Suppressor macrophage treated with lipopolysaccharide for 4 hours (primary cell): ENCODE measurements around the gene LRRC37A.
A peak's percentile ranks its signal among the peaks of the same experiment; 100 is the strongest.
"Not testable (repeated sequence)": the region's sequence is repeated elsewhere in the genome, so short reads cannot be mapped to it uniquely, and the experiment has no call there.

Experiments used
- DNase-seq: peaks from one replicate; pipeline ENCODE4 v3.0.0-alpha.2; 2020

Gene LRRC37A

DNA sequence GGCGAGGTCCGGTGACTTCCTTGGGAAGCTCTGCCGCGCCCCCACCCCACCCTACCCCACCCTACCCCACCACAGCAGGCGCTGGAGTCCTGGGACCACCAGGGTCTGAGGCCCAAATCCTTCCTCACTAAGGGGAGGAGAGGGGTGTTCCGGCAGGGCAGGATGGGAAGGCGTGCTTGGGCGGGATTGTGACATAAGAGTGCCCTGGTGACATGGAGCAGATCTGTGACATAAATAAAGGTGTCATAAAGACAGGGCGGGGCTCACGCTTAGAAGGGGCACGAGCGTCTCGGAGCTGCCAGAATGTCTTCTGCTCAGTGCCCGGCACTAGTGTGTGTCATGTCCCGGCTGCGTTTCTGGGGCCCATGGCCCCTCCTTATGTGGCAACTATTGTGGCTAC, at the start of gene LRRC37A:
Gene LRRC37A, plus strand, starts transcription at position 301 of the 400 bp plus-strand sequence. Its CDS starts 3 bp downstream, at position 304.
- DNase-seq, result not testable (repeated sequence)

DNA sequence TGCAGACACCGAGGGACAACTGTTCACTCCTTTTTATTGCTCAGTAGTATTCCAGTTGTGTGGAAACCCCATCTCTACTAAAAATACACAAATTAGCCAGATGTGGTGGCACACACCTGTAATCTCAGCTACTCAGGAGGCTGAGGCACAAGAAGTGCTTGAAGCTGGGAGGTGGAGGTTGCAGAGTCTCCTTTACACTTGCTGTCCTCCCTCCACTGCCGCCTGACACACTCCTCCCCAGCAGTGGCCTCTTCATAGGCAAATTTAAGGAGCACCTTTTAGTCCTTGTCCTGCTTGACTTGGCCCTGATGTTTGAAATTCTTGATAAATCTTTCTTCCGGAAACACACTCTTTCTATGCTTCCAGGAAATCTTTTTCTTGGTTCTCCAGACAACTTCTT, 45.8 kb upstream of the LRRC37A start:
- DNase-seq, result not testable (repeated sequence)

DNA sequence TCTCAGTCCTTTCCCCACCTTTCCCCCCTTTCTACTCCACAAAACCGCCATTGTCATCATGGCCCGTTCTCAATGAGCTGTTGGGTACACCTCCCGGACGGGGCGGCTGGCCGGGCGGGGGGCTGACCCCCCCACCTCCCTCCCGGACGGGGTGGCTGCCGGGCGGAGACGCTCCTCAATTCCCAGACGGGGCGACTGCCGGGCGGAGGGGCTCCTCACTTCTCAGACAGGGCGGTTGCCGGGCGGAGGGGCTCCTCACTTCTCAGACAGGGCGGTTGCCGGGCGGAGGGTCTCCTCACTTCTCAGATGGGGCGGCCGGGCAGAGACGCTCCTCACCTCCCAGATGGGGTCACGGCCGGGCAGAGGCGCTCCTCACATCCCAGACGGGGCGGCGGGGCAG, 42.1 kb upstream of the LRRC37A start:
- not testable (repeated sequence) for DNase-seq

DNA sequence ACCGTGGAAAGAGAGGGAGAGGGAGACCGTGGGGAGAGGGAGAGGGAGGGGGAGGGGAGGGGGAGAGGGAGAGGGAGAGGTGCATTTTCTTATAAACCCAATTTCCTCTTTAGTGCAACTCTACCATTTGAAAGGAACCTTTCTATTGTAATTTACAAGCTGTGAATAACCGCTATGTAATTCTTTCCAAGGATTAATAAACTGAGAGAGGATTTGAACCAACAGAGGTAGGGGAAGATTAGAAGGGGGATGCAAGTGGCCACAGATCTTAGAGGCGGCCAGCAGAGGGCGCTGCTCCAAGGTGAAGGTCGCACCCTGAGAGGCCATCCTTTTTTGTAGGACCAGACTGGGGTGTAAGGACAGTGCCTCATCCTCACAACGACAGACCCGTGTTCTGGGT, 41.2 kb upstream of the LRRC37A start:
- DNase-seq, result peak; percentile 66

DNA sequence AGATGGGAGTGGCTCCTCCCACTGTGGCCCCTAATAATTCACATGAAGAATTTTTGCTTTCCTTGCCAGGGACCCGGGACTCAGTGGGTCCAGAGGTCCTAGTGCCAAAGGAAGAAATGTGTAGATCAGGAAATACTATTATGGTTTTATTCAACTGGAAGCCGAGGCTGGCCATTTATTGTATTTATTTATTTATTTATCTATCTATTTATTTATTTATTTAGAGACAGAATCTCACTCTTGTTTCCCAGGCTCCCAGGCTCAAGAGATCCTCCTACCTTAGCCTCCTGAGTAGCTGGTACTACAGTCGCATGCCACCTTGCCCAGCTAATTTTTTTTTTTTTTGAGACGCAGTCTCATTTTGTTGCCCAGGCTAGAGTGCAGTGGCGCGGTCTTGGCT, 40.7 kb upstream of the LRRC37A start:
- not testable (repeated sequence) for DNase-seq

DNA sequence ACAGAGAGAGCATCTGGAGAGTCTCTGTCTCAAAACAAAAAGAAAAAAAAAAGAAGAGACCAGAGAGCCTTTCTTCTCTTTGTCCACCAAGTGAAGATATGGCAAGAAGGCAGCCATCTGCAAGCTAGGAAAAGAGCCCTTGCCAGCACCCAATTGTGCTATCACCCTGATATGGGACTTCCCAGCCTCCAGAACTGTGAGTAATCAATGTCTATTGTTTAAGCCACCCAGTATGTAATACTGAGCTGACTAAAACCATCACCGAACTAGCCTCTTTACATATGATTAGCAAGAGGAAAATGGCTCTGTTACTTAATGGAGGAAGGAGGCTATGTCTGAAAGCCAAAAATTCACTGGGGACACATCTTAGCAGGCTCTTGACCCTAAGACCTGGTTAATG, 38.6 kb upstream of the LRRC37A start:
- peak; percentile 9 for DNase-seq

DNA sequence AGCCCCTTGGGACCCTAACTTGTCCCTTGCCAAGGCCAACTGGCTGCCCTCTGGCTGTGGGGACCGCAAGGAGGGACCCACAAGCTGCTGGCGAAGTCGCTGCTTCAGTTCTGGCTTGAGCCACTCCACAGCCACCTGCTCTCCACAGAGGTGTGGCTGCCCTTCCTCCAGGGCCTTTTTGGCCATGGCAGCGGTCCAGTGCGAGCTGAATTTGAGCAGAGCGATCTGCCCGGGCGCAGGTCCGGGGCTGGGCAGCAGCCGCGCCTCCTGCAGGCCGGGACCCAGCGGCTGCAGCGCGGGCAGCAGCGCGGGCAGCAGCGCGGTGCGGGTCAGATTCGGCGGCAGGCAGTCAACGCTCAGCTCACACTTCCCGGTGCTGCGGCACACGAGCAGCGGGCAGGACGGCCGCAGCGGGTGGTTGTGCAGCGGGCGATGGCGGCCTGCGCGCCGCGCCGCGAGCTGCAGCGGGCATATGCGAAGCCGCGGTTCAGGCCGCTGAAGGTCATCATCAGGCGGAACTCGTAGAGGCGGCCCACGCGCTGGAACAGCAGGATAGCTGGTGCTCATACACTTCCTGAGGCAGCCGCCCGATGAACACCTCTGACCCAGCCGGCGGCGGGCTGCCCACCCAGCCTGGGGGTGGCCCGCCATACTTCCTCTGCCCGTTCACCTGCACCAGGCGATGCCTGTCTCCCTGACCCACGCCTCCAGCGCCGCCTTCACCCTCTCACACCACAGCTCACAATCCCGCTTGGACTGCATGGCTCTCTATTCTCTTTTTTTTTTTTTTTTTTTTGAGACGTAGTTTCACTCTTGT, 34.9 kb upstream of the LRRC37A start:
- DNase-seq, result not testable (repeated sequence)

DNA sequence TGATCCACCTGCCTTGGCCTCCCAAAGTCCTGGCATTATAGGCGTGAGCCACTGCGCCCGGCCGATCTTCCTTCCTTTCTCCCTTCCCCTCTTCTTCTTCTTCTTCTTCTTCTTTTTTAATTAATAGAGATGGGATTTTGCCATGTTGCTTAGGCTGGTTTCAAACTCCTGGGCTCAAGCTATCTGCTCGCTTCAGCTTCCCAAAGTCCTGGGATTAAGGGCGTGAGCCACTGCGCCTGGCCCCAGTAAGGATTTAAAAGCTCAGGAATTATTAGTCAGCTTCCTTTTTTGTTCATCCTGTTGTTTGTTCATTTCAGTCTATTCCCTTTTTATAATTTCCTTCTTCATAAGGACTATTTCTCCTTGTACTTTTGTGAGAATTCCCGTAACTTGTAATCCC, 32.7 kb upstream of the LRRC37A start:
- no peak for DNase-seq

DNA sequence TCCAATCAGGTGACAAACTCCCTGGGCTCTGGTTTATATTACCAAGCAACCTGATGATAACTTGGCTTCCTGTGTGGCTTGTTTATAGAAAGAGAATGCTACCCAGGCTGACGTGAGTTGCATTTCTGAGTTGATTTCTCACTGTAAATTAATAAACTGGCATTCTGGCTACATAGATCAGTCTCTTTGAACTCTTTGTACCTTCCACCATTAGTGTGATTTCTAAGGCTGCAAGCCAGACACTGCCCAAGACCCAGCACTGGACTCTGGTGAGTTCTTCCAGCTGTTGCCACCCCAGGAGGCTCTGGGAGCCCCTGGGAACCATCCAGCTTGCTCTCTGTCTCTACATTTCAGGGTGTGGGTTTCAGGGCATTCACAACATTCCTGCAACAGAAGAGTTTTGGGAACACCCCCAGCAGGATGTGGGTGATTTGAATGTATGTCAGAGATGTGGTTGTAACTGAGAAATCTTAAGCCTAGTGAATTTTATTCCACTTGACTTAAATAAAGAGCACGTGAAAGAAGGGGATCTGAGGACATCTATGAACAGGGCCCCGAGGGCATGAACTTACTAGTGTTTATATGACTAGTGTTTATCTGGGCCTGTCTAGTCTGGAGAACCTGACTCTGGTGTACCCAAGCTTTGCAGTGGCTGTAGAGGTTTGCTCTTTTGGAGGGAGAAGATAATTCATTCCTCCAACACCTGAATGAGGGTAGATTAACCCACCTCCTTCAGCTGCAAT, 30.3 kb upstream of the LRRC37A start:
- no peak for DNase-seq

DNA sequence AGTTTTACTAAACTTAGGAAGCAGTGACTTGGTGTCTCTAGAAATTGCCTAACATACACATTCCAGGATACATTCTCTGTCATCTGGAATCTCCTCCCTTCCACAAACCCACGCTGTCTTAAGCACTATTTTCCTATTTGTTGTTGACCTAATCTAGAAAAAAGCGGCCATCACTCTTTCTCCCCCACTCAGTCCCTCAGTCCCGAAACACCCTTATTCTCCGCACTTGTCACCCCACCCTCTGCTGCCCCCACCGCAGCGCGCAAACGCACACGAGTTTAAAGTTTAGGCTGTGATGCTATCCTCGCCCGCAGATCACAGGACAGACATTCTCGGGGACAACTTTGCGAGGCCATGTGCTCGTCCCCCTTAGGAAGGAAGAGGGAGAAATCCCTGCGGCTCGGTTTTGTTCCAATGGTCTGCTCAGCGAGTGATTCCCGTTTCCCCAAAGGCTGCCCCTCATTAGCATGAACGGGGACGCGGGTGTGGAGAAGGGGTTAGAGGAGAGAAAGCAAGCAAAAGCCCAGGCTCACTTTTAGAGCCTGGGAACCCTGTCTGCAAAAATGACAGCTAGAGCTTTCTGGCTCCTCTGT, 28.8 kb upstream of the LRRC37A start:
- DNase-seq, result peak; percentile 16

DNA sequence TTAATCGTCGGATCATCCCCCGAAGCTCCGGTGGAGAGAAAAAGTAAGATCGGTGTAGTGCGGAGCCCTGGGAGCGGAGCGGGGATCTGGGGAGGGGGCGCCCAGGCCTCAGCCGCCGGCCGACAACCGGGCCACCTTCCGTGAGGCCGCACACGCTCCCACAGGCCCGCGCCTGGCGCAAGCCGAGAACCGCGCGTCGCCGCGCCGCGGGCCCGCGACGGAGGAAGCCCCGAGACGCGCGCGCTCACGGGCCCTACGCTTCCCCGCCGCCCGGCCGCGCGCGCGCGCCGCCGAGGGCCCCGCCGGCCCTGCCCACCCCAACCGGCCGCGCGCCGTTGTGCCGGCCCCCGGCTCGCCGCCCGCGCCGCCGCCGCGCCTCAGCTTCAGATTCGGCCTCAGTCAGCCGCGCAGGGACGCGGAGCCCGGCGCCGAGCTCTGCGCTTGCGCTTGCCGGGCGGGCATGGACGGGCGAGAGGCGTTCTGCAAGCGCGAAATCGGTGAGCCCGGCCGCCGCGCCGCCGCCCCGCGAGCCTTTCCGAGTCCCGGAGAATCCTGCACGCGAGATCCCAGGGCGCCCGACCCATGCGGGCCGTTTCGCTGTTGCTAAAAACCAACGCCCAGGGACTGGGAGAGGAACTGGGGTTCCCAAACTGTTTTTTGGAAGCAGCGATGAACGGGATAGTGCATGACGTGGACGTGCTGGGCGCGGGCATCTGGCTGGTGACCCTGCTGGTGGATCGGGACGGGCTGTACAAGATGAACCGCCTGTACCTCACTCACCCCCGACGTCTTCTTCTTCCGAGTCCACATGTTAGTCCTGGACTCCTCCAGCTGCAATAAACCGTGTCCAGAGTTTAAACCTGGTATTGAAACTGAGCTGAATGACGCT, 28.0 kb upstream of the LRRC37A start:
- peak; percentile 93 for DNase-seq

DNA sequence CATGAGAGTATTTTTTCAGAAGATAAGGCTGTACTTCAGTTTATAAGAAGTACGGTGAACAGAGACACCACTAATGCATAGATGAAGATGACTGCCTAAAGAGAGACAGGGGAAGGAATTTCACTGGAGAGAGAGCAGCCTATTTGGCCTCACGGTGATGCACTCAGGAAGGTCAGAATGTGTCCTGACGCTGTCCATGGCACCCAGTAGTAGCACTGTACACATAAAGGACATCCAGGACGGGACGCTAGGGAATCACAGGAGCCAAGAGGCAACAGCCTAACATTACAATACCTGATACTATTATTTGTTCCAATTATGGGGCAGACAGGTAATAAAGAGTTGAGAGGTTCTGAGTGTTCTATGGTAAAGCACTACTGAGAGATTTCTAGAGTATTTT, 24.9 kb upstream of the LRRC37A start:
- no peak for DNase-seq

DNA sequence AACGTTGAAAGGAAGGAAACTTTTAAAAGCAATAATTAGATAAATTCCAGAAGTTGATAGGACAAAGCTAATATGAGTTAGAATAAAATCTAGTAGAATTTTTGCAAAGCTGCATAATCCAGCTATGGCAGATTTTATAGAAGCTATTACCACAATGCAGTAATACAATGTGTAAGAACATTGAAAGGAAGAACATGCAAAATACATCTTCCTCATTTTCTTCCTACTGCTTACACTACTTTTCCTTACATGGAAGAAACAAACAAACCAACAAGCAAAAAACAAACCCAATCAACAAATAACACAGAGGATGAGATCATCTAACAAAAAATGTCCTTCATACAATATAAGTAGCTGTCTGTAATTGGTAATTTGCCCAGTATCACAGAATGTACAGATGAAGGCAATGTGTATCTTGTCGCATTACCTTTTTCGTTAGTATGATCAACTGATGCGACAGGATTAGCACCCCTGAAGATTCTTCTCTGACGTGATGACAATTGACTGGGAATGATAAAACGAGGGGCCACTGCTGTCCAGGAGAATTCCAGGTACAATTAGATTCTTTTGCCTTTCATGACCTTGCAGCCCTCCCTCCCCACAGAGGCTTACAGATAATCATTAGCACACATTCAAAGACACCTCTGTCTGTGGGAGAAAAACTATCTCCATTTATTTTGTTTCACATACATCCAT, 21.2 kb upstream of the LRRC37A start:
- no peak for DNase-seq

DNA sequence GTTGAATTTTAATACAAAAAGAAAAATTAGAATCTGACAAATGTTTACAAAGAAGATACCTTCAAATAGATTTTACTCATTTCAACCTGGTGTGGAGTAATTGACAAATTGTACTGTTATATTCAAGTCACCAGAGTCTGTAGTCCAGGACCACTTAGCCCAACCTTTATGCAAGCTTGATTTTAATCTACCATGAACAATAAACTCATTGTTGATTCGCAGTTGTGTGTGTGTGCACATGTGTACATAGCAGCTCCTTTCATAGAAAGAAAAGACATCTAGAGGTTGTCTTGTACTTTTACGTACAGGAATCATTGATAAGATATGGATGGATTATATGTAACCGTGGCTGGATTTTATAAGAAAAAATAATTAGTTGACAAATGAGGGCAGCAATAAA, 20.7 kb upstream of the LRRC37A start:
- no peak for DNase-seq

DNA sequence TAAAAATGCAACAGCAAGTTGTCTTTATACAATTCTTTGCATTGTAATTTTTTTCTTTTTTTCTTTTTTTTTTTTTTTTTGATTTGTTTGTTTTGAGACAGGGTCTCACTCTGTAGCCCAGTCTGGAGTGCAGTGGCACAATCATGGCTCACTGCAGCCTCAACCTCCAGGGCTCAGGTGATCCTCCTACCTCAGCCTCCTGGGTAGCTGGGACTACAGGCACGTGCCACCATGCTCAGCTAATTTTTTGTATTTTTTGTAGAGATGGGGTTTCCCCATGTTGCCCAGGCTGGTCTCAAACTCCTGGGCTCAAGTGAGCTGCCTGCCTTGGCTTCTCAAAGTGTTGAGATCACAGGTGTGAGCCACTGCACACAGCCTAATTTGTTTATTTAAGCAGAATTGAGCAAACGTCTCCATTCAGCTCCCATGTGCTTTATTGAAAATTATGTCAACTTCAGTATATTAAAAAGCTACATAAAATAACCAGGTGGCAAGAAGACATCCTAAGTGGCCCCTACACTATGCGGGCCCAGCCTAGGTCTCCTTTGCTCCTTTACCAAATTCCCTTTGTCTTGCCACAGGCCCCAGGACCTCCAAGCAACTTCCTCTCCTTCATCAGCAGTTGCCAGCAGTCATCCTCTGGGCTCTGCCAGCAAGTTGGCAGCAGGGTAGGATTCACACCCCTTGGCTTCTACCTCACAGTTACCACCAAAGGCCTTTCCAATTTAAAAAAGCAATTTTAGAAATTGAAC, 18.0 kb upstream of the LRRC37A start:
- DNase-seq, result not testable (repeated sequence)

DNA sequence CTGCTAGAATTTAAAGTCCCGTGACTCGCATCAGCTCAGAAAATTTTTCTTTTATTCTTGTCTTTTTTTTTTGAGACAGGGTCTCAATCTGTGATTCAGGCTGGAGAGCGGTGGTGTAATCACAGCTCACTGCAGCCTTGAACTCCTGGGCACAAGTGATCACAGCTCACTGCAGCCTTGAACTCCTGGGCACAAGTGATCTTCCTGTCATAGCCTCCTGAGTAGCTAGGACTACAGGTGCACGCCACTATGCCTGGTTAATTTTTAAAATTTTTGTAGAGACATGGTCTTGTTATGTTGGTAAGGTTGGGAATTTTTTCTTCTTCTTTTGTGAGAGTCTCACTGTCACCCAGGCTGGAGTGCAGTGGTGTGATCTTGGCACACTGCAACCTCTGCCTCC, 13.6 kb upstream of the LRRC37A start:
- not testable (repeated sequence) for DNase-seq

DNA sequence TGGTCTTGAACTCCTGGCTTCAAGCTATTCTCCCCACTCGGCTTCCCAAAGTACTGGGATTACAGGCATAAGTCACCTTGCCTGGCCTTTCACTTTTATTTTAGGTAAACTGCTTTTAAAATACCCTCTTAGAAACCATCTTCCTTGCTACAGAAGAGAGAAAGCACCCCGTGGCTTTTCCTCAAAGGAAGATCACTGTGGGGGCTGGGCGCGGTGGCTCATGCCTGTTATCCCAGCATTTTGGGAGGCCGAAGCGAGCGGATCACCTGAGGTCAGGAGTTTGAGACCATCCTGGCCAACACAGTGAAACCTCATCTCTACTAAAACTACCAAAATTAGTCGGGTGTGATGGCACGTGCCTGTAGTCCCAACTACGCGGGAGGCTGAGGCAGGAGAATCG, 12.3 kb upstream of the LRRC37A start:
- DNase-seq, result not testable (repeated sequence)

DNA sequence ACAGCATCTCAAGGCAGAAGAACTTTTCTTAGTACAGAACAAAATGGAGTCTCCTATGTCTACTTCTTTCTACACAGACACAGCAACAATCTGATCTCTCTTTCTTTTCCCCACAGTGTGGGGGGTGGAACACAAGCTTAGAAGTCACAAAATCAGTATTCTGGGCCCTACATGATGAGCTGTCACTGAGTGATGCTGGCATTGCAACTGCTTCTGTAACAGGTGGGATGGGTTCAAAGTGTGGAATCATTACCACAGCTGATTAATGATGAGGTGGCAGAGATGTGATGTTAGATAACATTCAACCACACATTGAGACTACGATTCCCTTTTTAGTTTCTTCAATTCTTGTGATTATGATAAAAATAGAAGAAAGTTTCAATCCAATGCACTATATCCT, 10.5 kb upstream of the LRRC37A start:
- DNase-seq, result not testable (repeated sequence)

DNA sequence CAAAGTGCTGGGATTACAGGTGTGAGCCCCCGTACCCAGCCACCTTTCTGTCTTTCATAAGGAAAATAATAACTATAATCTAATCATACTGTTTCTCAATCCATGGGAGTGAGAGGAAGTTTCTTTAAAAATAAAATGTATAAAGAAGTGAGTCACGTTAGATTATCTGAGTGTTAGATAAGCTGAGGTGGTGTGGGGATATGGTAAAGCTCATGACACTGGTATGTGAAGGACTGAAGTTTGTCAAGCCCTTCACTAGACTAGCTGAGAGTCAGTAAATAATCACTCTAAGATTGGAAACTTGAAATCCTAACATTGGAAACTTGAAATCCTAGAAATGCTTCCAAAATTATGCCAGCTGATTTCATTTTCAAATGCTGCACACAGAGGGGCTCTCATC, 9.4 kb upstream of the LRRC37A start:
- DNase-seq, result not testable (repeated sequence)

DNA sequence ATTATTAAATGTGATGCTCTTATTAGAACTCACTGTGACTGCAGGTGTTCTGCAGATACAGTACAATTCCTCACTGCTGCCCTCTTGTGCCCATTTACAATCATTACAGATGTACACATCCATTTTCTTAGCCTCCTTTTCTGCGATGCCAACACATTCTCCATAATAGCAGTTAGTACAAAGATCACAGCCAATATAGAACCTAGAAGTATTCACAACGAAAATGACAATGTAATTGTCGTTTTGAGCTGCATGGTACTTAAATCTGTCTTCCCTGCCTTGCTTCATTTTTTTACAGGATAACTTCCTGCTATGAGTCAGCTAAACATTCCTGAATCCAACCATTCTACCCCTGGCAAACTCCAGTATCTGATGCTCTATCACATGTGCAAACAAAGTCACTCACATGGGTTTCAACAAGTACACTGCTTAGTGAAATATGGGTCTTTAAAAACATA, 8.1 kb upstream of the LRRC37A start:
- peak; percentile 82 for DNase-seq

DNA sequence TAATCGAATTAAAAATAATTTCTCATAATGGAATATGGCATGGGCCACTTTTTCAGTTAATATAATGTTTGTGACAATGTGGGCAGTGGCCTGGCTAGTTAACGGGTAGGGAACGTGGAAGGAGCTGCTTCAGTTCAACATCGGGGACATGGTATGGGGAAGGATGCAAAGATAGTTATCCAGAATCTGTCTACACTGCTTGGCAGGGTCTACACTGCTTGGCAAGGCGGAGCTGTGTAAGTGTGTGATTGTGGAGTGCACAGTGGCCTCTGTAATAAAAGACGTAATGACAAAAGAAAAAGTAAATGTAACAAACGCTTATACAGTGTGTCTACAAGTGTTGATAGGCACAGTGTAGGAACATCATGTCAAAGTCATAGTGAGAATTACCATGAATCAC, 7.3 kb upstream of the LRRC37A start:
- not testable (repeated sequence) for DNase-seq
